Right lobe of liver (tissue), 6 donors: ENCODE measurements around the gene JDP2. TPM values are rescaled to one million over a fixed set of nuclear protein-coding genes. Genes with fewer than 3 reads are reported as not detected.

ENCODE experiments used
- ATAC-seq, 4 donors: fragments of 200-7000 bp; cut with Tn5 transposase; one replicate each; pipeline ENCODE4 v1.9.1; 2020; ENCODE audit warnings: mild to moderate bottlenecking in 4 of 4, moderate library complexity in 4 of 4
- DNase-seq, 3 donors: peaks; one replicate each; pipeline ENCODE4 v3.0.0-alpha.2; 2020
- H3K27ac ChIP-seq, 3 donors: fragments of 200-600 bp; one replicate each; pipeline ENCODE4 v1.8.0; 2022
- H3K27me3 ChIP-seq, 2 donors: fragments of 200-600 bp; one replicate each; pipeline ENCODE4 v1.8.0; 2022
- H3K36me3 ChIP-seq, 4 donors: fragments of 200-600 bp; sonication (generic) in 1 of 4; one replicate each; pipeline versions ENCODE4 v1.5.1 to v1.8.0; 2017 to 2022; ENCODE audit warnings: control low read depth in 1 of 4
- H3K4me1 ChIP-seq, 4 donors: fragments of 200-600 bp; sonication (generic) in 1 of 4; one replicate each; pipeline versions ENCODE4 v1.5.1 to v1.8.0; 2017 to 2022; ENCODE audit warnings: control low read depth in 1 of 4
- H3K4me3 ChIP-seq, 3 donors: fragments of 200-600 bp; one replicate each; pipeline ENCODE4 v1.8.0; 2022
- H3K9me3 ChIP-seq, 4 donors: fragments of 200-600 bp; sonication (generic) in 1 of 4; one replicate each; pipeline versions ENCODE4 v1.5.1 to v1.8.0; 2017 to 2022; ENCODE audit warnings: control low read depth in 1 of 4
- POLR2A ChIP-seq: fragments of 450-650 bp; IDR thresholded peaks from one replicate; pipeline ENCODE4 v1.6.1; 2017; ENCODE audit warnings: antibody characterized with exemption, mild to moderate bottlenecking
- WGBS: methylation state at CpG from one replicate; pipeline ENCODE4 v1.1.6; 2018; ENCODE audit warnings: low coverage, low lambda C conversion rate; ENCODE audit not compliant: insufficient coverage; ENCODE audit errors: missing lambda C conversion rate; 5-methylcytosine and 5-hydroxymethylcytosine counted together
- intact Hi-C, 2 donors: fragments of 100-400 bp; cut with DNase I; formaldehyde crosslinking; loops; one replicate each; pipeline versions ENCODE4 v1.11.2 to v1.14.1; 2022
- total RNA-seq, 6 experiments: library from RNA; depleted of rRNA in 2 of 6; stranded (reverse); fragments of >200 nt in 2 of 6; fragmentation: NEBNext Ultra II Directional in 3 of 6; extraction: Animal tissue kit (Norgen Biotek cat#: 25700) in 3 of 6; gene quantifications; one replicate each; pipeline versions ENCODE4 v1.1.0 to v1.2.4, GENCODE V29; 2016 to 2023
- TF ChIP-seq, protein P1 (sequence below), 4 donors: fragments of 200-600 bp in 3 of 4; fragments of 450-650 bp in 1 of 4; IDR thresholded peaks; one replicate each; pipeline versions ENCODE4 v1.5.1 to v1.8.0; 2016 to 2022; ENCODE audit warnings: antibody characterized with exemption in 4 of 4, mild to moderate bottlenecking in 2 of 4
- donor health status: DM: no; HTN: yes; CAD: no.
- donor health status: DM: no; HTN: no; CAD: no.
- donor health status: DM: no; HTN: no; CAD: no.
- donor health status: DM: no; HTN: yes; CAD: no.
- donor health status: DM: no; HTN: yes; CAD: no.

JDP2 gene
- total RNA-seq, 6 experiments from 2014 or later = 8.3 to 22.0 (median 11.8) TPM

DNA sequence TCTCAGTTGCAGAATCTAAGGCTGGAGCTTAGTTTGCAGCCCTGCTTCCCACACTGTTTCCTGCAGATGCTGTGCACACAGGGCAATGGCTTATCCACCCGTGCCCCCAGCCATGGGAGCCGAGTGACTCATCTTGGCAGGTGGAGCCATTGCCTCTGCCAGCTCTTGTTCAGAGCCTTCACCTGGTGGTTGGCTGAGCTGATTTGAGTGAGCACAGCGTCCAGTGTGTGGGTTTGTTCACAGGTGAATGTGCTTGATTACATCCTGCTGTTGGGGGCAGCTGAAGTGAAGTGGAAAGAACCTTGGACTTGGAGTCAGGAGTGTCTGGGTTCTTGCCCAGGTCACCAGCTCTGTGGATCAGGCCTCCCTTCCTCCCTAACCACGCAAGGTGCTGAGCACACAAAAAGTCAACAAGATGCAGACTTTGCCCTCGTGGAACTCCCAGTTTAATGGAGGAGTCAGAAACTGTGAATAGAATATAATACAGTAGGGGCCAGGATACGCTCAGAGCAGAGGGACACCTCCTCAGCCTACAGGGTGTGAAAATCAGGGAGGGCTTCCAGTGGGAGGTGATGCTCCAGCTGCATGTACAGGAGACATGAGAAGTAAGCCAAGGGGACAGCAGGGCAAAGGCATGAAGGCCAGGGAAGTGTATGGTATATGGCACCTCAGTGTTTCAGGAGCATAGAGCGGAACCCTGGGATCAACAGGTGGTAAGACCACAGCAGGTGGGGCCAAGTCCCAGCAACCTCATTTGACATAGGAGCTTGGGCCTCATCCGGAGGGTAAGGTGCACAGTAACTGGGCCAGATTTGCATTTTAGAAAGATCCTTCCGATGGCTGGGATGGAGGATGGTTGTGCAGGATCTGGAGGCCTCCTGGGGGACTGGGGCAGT, 22.8 kb downstream of the JDP2 start:
- Histone ChIP-seq H3K4me3 (no peak overlapping the region), H3K9me3 (no peaks in the 10 kb centered on the region), H3K4me1 (peaks cover 0 to 60% (median 27%) of the 10 kb centered on the region in 4 donors), H3K27ac (peak overlapping the region; percentile 43 to 84 (median 76)), H3K27me3 (no peaks in the 10 kb centered on the region), H3K36me3 (peaks cover 0 to 4% (median 0%) of the 10 kb centered on the region in 4 donors)
- TF ChIP-seq, protein P1, sequence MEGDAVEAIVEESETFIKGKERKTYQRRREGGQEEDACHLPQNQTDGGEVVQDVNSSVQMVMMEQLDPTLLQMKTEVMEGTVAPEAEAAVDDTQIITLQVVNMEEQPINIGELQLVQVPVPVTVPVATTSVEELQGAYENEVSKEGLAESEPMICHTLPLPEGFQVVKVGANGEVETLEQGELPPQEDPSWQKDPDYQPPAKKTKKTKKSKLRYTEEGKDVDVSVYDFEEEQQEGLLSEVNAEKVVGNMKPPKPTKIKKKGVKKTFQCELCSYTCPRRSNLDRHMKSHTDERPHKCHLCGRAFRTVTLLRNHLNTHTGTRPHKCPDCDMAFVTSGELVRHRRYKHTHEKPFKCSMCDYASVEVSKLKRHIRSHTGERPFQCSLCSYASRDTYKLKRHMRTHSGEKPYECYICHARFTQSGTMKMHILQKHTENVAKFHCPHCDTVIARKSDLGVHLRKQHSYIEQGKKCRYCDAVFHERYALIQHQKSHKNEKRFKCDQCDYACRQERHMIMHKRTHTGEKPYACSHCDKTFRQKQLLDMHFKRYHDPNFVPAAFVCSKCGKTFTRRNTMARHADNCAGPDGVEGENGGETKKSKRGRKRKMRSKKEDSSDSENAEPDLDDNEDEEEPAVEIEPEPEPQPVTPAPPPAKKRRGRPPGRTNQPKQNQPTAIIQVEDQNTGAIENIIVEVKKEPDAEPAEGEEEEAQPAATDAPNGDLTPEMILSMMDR (IDR thresholded peaks at IDR 0.05) = no peak
- TF ChIP-seq POLR2A = peak; percentile 47
- ATAC-seq = peak; percentile 87 to 90 (median 88)
- intact Hi-C loops = no loop called here
- peak; percentile 88 to 96 (median 94) for DNase-seq
- 37% methylated on average over 8 of the region's 9 CpGs for WGBS

DNA sequence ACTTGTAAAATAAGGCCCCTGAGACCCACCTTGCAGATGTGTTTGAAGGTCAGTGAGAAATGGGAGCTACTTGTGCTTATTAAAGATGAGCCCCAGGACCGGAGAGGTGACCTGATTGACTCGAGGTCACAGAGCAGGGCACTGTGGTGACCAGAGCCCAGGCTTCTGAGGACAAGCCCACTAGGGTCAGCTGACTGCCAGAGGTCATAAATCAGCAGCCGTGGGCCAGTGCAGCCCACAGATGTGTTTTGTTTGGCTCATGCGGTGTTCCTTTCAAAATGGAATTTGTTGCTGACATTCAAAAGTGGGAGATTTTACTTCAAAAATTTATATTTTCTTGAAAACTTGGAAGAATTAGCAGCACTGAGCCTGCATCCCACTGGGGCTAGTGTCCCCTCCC, 24.5 kb downstream of the JDP2 start:
- 32% methylated on average over 4 of the region's 4 CpGs for WGBS
- Histone ChIP-seq H3K27me3 (no peaks in the 10 kb centered on the region), H3K27ac (peak overlapping the region in 2 of 3 donors; percentile 38 to 84), H3K4me1 (peaks cover 0 to 60% (median 27%) of the 10 kb centered on the region in 4 donors), H3K4me3 (no peak overlapping the region), H3K36me3 (no peaks in the 10 kb centered on the region), H3K9me3 (no peaks in the 10 kb centered on the region)
- ATAC-seq = peak; percentile 24 to 54 (median 52)
- peak; percentile 43 to 81 (median 77) for DNase-seq
- intact Hi-C loops = no loop called here
- TF ChIP-seq POLR2A = no peak
- TF ChIP-seq, protein P1 (IDR thresholded peaks at IDR 0.05) = no peak

DNA sequence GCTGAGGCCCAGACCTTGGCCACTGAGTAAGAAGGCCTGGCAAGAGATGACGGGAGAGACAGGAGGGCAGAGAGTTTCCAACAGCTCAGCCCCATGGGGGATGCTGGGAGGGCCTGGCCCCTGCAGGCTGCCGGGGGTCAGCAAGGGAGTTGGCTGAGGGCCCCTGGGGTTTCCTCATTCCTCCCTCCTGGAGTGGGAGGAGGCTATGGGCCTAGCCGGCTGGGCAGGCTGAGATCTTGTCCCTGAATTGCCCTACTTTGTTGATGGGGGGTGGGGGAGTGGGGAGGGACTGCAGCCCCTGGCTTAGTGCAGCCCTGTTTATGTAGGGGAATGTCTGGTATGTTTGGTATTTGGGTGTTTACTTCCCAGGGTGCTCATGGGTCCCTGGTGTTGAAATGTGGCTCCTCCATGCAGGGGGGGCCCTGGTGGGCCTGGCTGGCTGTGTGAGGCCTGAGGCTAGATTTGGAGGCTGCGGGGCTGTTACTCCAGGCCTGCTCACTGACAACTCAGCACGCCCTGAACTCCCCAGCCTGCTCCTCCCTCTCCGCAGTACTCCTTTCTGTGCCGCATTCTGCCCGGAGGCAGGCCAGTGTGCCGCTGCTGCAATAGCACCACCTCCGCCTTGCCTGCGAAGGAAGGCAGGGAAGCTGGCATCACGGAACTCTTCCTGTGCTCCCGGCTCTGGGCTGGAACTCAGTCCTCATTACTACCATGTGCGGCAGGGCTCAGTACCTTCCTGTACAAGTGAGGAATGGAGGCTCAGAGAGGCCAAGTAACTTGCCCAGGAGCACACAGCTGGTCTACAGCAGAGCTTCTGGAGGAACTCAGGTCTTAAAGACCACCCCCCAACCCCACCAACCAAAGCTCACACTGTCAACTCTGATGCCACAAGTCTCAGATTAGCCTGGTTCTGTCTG, 25.3 kb downstream of the JDP2 start:
- Histone ChIP-seq H3K4me1 (peaks cover 0 to 60% (median 27%) of the 10 kb centered on the region in 4 donors), H3K27ac (peak overlapping the region; percentile 24 to 84 (median 38)), H3K36me3 (no peaks in the 10 kb centered on the region), H3K4me3 (no peak overlapping the region), H3K27me3 (no peaks in the 10 kb centered on the region), H3K9me3 (no peaks in the 10 kb centered on the region)
- ATAC-seq (peak in 3 of 4 donors; percentile 1 to 3 (median 2)), DNase-seq (peak in 1 of 3 donors; percentile 40)
- TF ChIP-seq, protein P1 (IDR thresholded peaks at IDR 0.05) = no peak
- TF ChIP-seq POLR2A = no peak
- intact Hi-C loops = no loop called here
- no CpG with 5 or more reads among the region's 14 CpGs for WGBS

DNA sequence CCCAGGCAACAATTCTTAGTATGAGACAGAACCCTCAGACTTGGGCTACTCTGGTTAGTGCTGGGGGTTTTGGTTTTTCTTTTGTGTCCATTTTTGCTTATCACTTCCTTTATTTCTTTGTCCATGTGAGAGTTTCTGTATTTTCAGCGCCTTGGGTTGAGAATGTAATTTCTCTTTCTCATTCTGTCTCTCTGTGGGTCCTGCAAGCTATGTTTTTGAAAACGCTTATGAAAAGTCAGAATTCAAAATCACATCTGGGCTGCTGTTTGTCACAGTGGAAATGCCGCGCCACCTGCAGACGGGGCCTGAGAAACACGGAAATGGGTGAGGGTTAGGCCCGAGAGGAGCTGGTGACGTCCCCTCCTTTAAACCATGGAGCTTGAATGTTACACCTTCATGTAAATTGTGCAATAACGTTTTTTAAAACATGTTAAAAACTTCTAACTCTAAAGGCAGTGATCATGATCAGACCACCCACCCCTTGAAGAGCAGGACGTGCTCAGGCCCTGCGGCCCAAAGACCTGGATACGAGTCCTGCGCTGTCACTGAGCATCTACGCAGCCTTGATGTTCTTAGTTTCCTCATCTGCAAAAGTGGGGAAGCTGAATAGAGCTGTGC, 26.1 kb downstream of the JDP2 start:
- intact Hi-C loops = no loop called here
- 74% methylated on average over 14 of the region's 14 CpGs for WGBS
- no peak overlapping the region for H3K4me3 ChIP-seq
- H3K27ac ChIP-seq = peak overlapping the region in 2 of 3 donors; percentile 38 to 84
- no peak for DNase-seq
- no peaks in the 10 kb centered on the region for H3K9me3 ChIP-seq
- H3K36me3 ChIP-seq = no peaks in the 10 kb centered on the region
- TF ChIP-seq POLR2A = no peak
- TF ChIP-seq, protein P1 (IDR thresholded peaks at IDR 0.05) = no peak
- H3K4me1 ChIP-seq = peaks cover 0 to 57% (median 30%) of the 10 kb centered on the region in 4 donors
- no peak for ATAC-seq
- no peaks in the 10 kb centered on the region for H3K27me3 ChIP-seq
